Natural killer cell treated with Interleukin-12 subunit alpha and Interleukin-12 subunit beta and Interleukin-15 and Interleukin-18, amount 100 ng/mL, for 72 hours (primary cell): ENCODE results near the gene TMIGD1. TPM values are rescaled to one million over a fixed set of nuclear protein-coding genes. Genes with fewer than 3 reads are reported as not detected.

Experiments
- ATAC-seq, 2 donors: fragments of 150-1000 bp; cut with Tn5 transposase in 1 of 2; sonication (Bioruptor Pico), chemical (Tn5 transposase) in 1 of 2; 2 replicates each; pipeline ENCODE4 v1.10.0; 2021
- DNase-seq: peaks from one replicate; pipeline ENCODE4 v3.0.0; 2022; ENCODE audit warnings: low spot score
- H3K27ac Mint-ChIP-seq, 2 donors: 1 replicate in 1 of 2; 2 replicates in 1 of 2; pipeline ENCODE4 v1.8.0; 2022; ENCODE audit warnings: mixed read lengths in 2 of 2, mild to moderate bottlenecking in 1 of 2, moderate library complexity in 1 of 2
- H3K27me3 Mint-ChIP-seq, 2 donors: 1 replicate in 1 of 2; 2 replicates in 1 of 2; pipeline ENCODE4 v1.8.0; 2022; ENCODE audit warnings: mixed read lengths in 2 of 2
- H3K36me3 Mint-ChIP-seq: one replicate; pipeline ENCODE4 v1.8.0; 2022; ENCODE audit warnings: mixed read lengths
- H3K4me1 Mint-ChIP-seq, 2 donors: 1 replicate in 1 of 2; 2 replicates in 1 of 2; pipeline ENCODE4 v1.8.0; 2022; ENCODE audit warnings: low read depth in 2 of 2, mixed read lengths in 2 of 2, mild to moderate bottlenecking in 1 of 2
- H3K4me3 Mint-ChIP-seq: one replicate; pipeline ENCODE4 v1.8.0; 2022; ENCODE audit warnings: mixed read lengths
- H3K9me3 Mint-ChIP-seq: 2 replicates; pipeline ENCODE4 v1.8.0; 2022; ENCODE audit warnings: mixed read lengths
- total RNA-seq, 2 donors: library from RNA; stranded (reverse); gene quantifications; one replicate each; pipeline ENCODE4 v1.2.3, GENCODE V29; 2022

TMIGD1 gene
- total RNA-seq, 2 donors from 2014 or later: not detected

GRCh38 chr17:30332057-30332542 is 1.8 kb downstream of the TMIGD1 start:
- H3K27ac Mint-ChIP-seq: peak overlapping the region; percentile 69 to 75
- peaks cover 26 to 36% of the 10 kb centered on the region in 2 donors for H3K4me1 Mint-ChIP-seq
- peak; percentile 89 to 96 for ATAC-seq
- H3K9me3 Mint-ChIP-seq: peaks cover 2% of the 10 kb centered on the region
- peak overlapping the region; percentile 72 for H3K4me3 Mint-ChIP-seq
- no peaks in the 10 kb centered on the region for H3K36me3 Mint-ChIP-seq
- DNase-seq: no peak
- H3K27me3 Mint-ChIP-seq: peaks cover 0 to 3% of the 10 kb centered on the region in 2 donors

- H3K27ac Mint-ChIP-seq: no peak overlapping the region
- H3K9me3 Mint-ChIP-seq: no peaks in the 10 kb centered on the region
- H3K4me3 Mint-ChIP-seq: no peak overlapping the region
- peaks cover 22 to 27% of the 10 kb centered on the region in 2 donors for H3K4me1 Mint-ChIP-seq
- ATAC-seq: no peak
- H3K36me3 Mint-ChIP-seq: no peaks in the 10 kb centered on the region
- no peak for DNase-seq
- peaks cover 0 to 6% of the 10 kb centered on the region in 2 donors for H3K27me3 Mint-ChIP-seq
These were observed 7.0 kb downstream of the TMIGD1 start for GRCh38 chr17:30326809-30327208.

- H3K36me3 Mint-ChIP-seq: no peaks in the 10 kb centered on the region
- DNase-seq (no peak), ATAC-seq (no peak)
- H3K4me3 Mint-ChIP-seq: no peak overlapping the region
- peaks cover 0 to 6% of the 10 kb centered on the region in 2 donors for H3K27me3 Mint-ChIP-seq
- H3K27ac Mint-ChIP-seq: peak overlapping the region in 1 of 2 donors; percentile 34
- H3K9me3 Mint-ChIP-seq: no peaks in the 10 kb centered on the region
- H3K4me1 Mint-ChIP-seq: peaks cover 15 to 18% of the 10 kb centered on the region in 2 donors
These were observed 9.1 kb downstream of the TMIGD1 start for GRCh38 chr17:30324723-30325122.

GRCh38 chr17:30323895-30324319 is 9.9 kb downstream of the TMIGD1 start:
- Mint-ChIP-seq H3K27me3 (peaks cover 0 to 9% of the 10 kb centered on the region in 2 donors), H3K36me3 (no peaks in the 10 kb centered on the region), H3K27ac (peak overlapping the region; percentile 14 to 34), H3K9me3 (no peaks in the 10 kb centered on the region), H3K4me1 (peaks cover 15 to 18% of the 10 kb centered on the region in 2 donors), H3K4me3 (peak overlapping the region; percentile 40)
- DNase-seq (no peak), ATAC-seq (peak; percentile 86 to 92)

- no peak for DNase-seq
These were observed 10.5 kb downstream of the TMIGD1 start for GRCh38 chr17:30323262-30323894.

GRCh38 chr17:30321314-30321713 is 12.5 kb downstream of the TMIGD1 start:
- ATAC-seq (no peak), DNase-seq (no peak)
- Mint-ChIP-seq H3K27ac (no peak overlapping the region), H3K27me3 (peaks cover 0 to 6% of the 10 kb centered on the region in 2 donors), H3K4me3 (no peak overlapping the region), H3K9me3 (no peaks in the 10 kb centered on the region), H3K36me3 (no peaks in the 10 kb centered on the region), H3K4me1 (peaks cover 15 to 18% of the 10 kb centered on the region in 2 donors)

More at GRCh38 chr17:30323262-30323894, 10.5 kb downstream of the TMIGD1 start:
- H3K4me3 Mint-ChIP-seq: peak overlapping the region; percentile 40
- no peak for ATAC-seq
- peaks cover 15 to 18% of the 10 kb centered on the region in 2 donors for H3K4me1 Mint-ChIP-seq
- H3K9me3 Mint-ChIP-seq: no peaks in the 10 kb centered on the region
- H3K27ac Mint-ChIP-seq: peak overlapping the region; percentile 14 to 34
- no peaks in the 10 kb centered on the region for H3K36me3 Mint-ChIP-seq
- H3K27me3 Mint-ChIP-seq: peaks cover 0 to 9% of the 10 kb centered on the region in 2 donors

- Mint-ChIP-seq H3K4me3 (no peak overlapping the region), H3K27me3 (peaks cover 0 to 6% of the 10 kb centered on the region in 2 donors), H3K9me3 (no peaks in the 10 kb centered on the region), H3K27ac (no peak overlapping the region), H3K36me3 (no peaks in the 10 kb centered on the region), H3K4me1 (peaks cover 3% of the 10 kb centered on the region in 2 donors)
- DNase-seq: no peak
- no peak for ATAC-seq
These were observed 15.7 kb downstream of the TMIGD1 start for GRCh38 chr17:30318155-30318554.

GRCh38 chr17:30316736-30317135 is 17.1 kb downstream of the TMIGD1 start:
- H3K27ac Mint-ChIP-seq: no peak overlapping the region
- no peaks in the 10 kb centered on the region for H3K36me3 Mint-ChIP-seq
- no peak overlapping the region for H3K4me3 Mint-ChIP-seq
- no peak for ATAC-seq
- H3K27me3 Mint-ChIP-seq: peaks cover 0 to 6% of the 10 kb centered on the region in 2 donors
- H3K4me1 Mint-ChIP-seq: no peaks in the 10 kb centered on the region
- no peak for DNase-seq
- no peaks in the 10 kb centered on the region for H3K9me3 Mint-ChIP-seq

GRCh38 chr17:30315106-30315505 is 18.8 kb downstream of the TMIGD1 start:
- ATAC-seq (no peak), DNase-seq (no peak)
- no peaks in the 10 kb centered on the region for H3K9me3 Mint-ChIP-seq
- H3K4me1 Mint-ChIP-seq: no peaks in the 10 kb centered on the region
- H3K4me3 Mint-ChIP-seq: no peak overlapping the region
- peaks cover 0 to 6% of the 10 kb centered on the region in 2 donors for H3K27me3 Mint-ChIP-seq
- no peak overlapping the region for H3K27ac Mint-ChIP-seq
- no peaks in the 10 kb centered on the region for H3K36me3 Mint-ChIP-seq

GRCh38 chr17:30314474-30314873 is 19.4 kb downstream of the TMIGD1 start:
- no peaks in the 10 kb centered on the region for H3K36me3 Mint-ChIP-seq
- ATAC-seq: no peak
- no peak for DNase-seq
- no peak overlapping the region for H3K27ac Mint-ChIP-seq
- H3K4me1 Mint-ChIP-seq: no peaks in the 10 kb centered on the region
- no peaks in the 10 kb centered on the region for H3K9me3 Mint-ChIP-seq
- H3K27me3 Mint-ChIP-seq: peaks cover 0 to 4% of the 10 kb centered on the region in 2 donors
- H3K4me3 Mint-ChIP-seq: no peak overlapping the region

GRCh38 chr17:30312226-30312625 is 21.6 kb downstream of the TMIGD1 start:
- Mint-ChIP-seq H3K36me3 (no peaks in the 10 kb centered on the region), H3K27ac (no peak overlapping the region), H3K4me1 (no peaks in the 10 kb centered on the region), H3K4me3 (no peak overlapping the region), H3K27me3 (peaks cover 0 to 3% of the 10 kb centered on the region in 2 donors), H3K9me3 (no peaks in the 10 kb centered on the region)
- DNase-seq: no peak
- no peak for ATAC-seq

- H3K36me3 Mint-ChIP-seq: no peaks in the 10 kb centered on the region
- H3K27ac Mint-ChIP-seq: no peak overlapping the region
- no peaks in the 10 kb centered on the region for H3K4me1 Mint-ChIP-seq
- DNase-seq (no peak), ATAC-seq (no peak)
- peaks cover 0 to 3% of the 10 kb centered on the region in 2 donors for H3K27me3 Mint-ChIP-seq
- no peaks in the 10 kb centered on the region for H3K9me3 Mint-ChIP-seq
- H3K4me3 Mint-ChIP-seq: no peak overlapping the region
These were observed 23.3 kb downstream of the TMIGD1 start for GRCh38 chr17:30310562-30310961.

GRCh38 chr17:30309591-30309990 is 24.3 kb downstream of the TMIGD1 start:
- Mint-ChIP-seq H3K27ac (no peak overlapping the region), H3K4me1 (no peaks in the 10 kb centered on the region)

GRCh38 chr17:30308406-30308805 is 25.5 kb downstream of the TMIGD1 start:
- no peaks in the 10 kb centered on the region for H3K27me3 Mint-ChIP-seq
- H3K27ac Mint-ChIP-seq: no peak overlapping the region
- DNase-seq (no peak), ATAC-seq (no peak)
- H3K9me3 Mint-ChIP-seq: no peaks in the 10 kb centered on the region
- H3K4me3 Mint-ChIP-seq: no peak overlapping the region
- no peaks in the 10 kb centered on the region for H3K4me1 Mint-ChIP-seq
- H3K36me3 Mint-ChIP-seq: no peaks in the 10 kb centered on the region

More at GRCh38 chr17:30309591-30309990, 24.3 kb downstream of the TMIGD1 start:
- H3K27me3 Mint-ChIP-seq: no peaks in the 10 kb centered on the region
- ATAC-seq (no peak), DNase-seq (no peak)
- no peaks in the 10 kb centered on the region for H3K9me3 Mint-ChIP-seq
- no peaks in the 10 kb centered on the region for H3K36me3 Mint-ChIP-seq
- H3K4me3 Mint-ChIP-seq: no peak overlapping the region
